Measurements from ENCODE around the gene KIAA1328. TPM values are rescaled to one million over a fixed set of nuclear protein-coding genes. Genes with fewer than 3 reads are reported as not detected.

KIAA1328 gene
- total and polyA plus RNA-seq, 4 donors: 2.8 to 48.1 (median 7.0) TPM

DNA sequence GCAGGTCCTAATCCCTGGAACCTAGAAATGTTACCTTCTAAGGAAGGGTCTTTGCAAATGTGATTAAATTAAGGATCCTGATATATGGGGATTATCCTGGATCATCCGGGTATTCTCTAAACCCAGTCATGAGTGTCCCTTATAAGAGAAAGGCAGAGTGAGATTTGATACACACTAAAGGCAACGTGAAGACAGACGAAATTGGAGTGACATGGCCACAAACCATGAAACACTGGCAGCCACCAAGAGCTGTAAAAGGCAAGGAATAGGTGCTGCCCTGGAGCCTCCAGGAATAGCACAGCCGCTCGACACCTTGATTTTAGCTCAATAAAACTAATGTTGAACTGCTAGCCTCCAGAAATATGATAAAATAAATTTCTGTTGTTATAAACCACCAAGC, 45.1 kb upstream of the KIAA1328 start:
- Histone ChIP-seq H3K4me1 (ENCODE audit: control insufficient read depth in 5 of 5, insufficient read depth in 5 of 5, low read length in 5 of 5) (peaks cover 0 to 6% (median 3%) of the 10 kb centered on the region in 5 donors), H3K9ac (ENCODE audit: insufficient read depth in 1 of 2, low read length in 2 of 2) (no peak overlapping the region), H3K4me3 (no peak overlapping the region), H3K9me3 (ENCODE audit: control insufficient read depth in 4 of 4, insufficient read depth in 3 of 4, low read length in 3 of 4) (no peaks in the 10 kb centered on the region), H3K27me3 (ENCODE audit: control insufficient read depth in 3 of 3, insufficient read depth in 3 of 3, low read length in 2 of 3) (no peaks in the 10 kb centered on the region), H3K27ac (ENCODE audit: low read depth in 1 of 2, low read length in 1 of 2) (no peak overlapping the region), H3K36me3 (ENCODE audit: control insufficient read depth in 4 of 4, insufficient read depth in 4 of 4, low read length in 4 of 4) (peaks cover 0 to 3% (median 0%) of the 10 kb centered on the region in 4 donors)
- TF ChIP-seq, protein P1, sequence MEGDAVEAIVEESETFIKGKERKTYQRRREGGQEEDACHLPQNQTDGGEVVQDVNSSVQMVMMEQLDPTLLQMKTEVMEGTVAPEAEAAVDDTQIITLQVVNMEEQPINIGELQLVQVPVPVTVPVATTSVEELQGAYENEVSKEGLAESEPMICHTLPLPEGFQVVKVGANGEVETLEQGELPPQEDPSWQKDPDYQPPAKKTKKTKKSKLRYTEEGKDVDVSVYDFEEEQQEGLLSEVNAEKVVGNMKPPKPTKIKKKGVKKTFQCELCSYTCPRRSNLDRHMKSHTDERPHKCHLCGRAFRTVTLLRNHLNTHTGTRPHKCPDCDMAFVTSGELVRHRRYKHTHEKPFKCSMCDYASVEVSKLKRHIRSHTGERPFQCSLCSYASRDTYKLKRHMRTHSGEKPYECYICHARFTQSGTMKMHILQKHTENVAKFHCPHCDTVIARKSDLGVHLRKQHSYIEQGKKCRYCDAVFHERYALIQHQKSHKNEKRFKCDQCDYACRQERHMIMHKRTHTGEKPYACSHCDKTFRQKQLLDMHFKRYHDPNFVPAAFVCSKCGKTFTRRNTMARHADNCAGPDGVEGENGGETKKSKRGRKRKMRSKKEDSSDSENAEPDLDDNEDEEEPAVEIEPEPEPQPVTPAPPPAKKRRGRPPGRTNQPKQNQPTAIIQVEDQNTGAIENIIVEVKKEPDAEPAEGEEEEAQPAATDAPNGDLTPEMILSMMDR (IDR thresholded peaks at IDR 0.05; ENCODE audit: control extremely low read depth, extremely low read depth): no peak
- 98 to 99% methylated on average over 5 of the region's 5 CpGs for WGBS, 2 donors
- DNase-seq: no peak
- no peak for ATAC-seq (ENCODE audit: insufficient read depth, low FRiP score)

DNA sequence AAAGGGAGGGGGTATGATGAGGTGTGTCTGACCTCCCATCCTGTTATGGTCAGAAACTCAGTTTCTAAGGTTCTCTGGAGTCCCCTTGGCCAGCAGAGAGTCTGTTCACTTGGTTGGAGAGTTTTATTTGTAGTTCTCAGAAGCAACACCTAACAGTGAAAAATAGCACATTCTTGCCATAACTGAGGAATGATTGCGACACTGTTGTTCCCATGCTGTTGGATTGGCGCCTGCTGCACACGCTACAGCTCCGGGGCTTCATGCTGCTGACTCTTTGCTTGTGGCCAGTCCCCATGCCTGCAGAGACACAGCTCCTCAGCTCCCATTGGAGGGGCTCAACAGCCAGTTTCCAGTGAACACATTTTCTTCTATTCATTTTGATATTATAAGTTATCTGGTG, 42.2 kb upstream of the KIAA1328 start:
- no peaks in the 10 kb centered on the region for H3K9me3 ChIP-seq (ENCODE audit: control insufficient read depth in 4 of 4, insufficient read depth in 3 of 4, low read length in 3 of 4)
- H3K27me3 ChIP-seq (ENCODE audit: control insufficient read depth in 3 of 3, insufficient read depth in 3 of 3, low read length in 2 of 3): no peaks in the 10 kb centered on the region
- peak; percentile 55 for ATAC-seq (ENCODE audit: insufficient read depth, low FRiP score)
- peaks cover 3 to 15% (median 11%) of the 10 kb centered on the region in 4 donors for H3K36me3 ChIP-seq (ENCODE audit: control insufficient read depth in 4 of 4, insufficient read depth in 4 of 4, low read length in 4 of 4)
- no peak overlapping the region for H3K4me3 ChIP-seq
- peak; percentile 46 to 85 (median 67) for DNase-seq
- TF ChIP-seq, protein P1 (IDR thresholded peaks at IDR 0.05; ENCODE audit: control extremely low read depth, extremely low read depth): no peak
- H3K27ac ChIP-seq (ENCODE audit: low read depth in 1 of 2, low read length in 1 of 2): no peak overlapping the region
- H3K9ac ChIP-seq (ENCODE audit: insufficient read depth in 1 of 2, low read length in 2 of 2): no peak overlapping the region
- peaks cover 0 to 6% (median 3%) of the 10 kb centered on the region in 5 donors for H3K4me1 ChIP-seq (ENCODE audit: control insufficient read depth in 5 of 5, insufficient read depth in 5 of 5, low read length in 5 of 5)
- WGBS, 2 donors: 67 to 81% methylated on average over 4 of the region's 4 CpGs

DNA sequence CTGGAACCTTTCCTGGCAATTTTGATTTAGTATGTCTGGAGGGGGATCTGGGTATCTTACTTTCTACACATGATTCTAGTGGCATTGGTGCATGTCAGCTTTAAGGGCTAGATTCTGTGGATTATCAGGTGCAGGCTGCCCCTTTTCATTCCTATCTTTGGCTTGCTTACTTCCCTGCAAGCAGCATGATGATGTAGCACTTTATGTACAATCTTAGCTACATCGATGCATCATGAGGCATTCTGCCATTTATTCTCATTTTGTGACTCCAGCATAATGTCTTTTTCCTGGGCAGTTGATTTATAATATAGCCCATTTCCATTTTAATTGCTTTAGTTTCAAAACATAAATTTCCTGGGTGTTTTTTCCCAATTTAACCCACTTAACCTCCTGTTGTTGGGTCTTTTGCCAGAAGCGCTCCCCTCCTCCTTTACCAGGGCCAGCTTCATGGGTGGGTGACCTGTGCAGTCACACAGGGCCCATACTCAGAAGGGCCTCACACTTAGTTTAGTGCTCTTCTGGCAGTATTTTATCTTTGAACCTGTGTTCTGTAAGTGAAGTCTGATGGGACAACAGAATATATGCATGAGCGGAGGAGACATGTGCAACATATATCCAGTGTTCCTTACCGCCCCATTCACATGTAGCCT, 36.2 kb upstream of the KIAA1328 start:
- no peak overlapping the region for H3K27ac ChIP-seq (ENCODE audit: low read depth in 1 of 2, low read length in 1 of 2)
- peaks cover 22 to 34% (median 31%) of the 10 kb centered on the region in 4 donors for H3K36me3 ChIP-seq (ENCODE audit: control insufficient read depth in 4 of 4, insufficient read depth in 4 of 4, low read length in 4 of 4)
- no peaks in the 10 kb centered on the region for H3K27me3 ChIP-seq (ENCODE audit: control insufficient read depth in 3 of 3, insufficient read depth in 3 of 3, low read length in 2 of 3)
- no peak overlapping the region for H3K9ac ChIP-seq (ENCODE audit: insufficient read depth in 1 of 2, low read length in 2 of 2)
- no peaks in the 10 kb centered on the region for H3K9me3 ChIP-seq (ENCODE audit: control insufficient read depth in 4 of 4, insufficient read depth in 3 of 4, low read length in 3 of 4)
- DNase-seq: no peak
- 98 to 99% methylated on average over 4 of the region's 4 CpGs for WGBS, 2 donors
- TF ChIP-seq, protein P1 (IDR thresholded peaks at IDR 0.05; ENCODE audit: control extremely low read depth, extremely low read depth): no peak
- no peaks in the 10 kb centered on the region for H3K4me1 ChIP-seq (ENCODE audit: control insufficient read depth in 5 of 5, insufficient read depth in 5 of 5, low read length in 5 of 5)
- H3K4me3 ChIP-seq: no peak overlapping the region
- no peak for ATAC-seq (ENCODE audit: insufficient read depth, low FRiP score)
